ENCODE measurements around the gene GSDMA. TPM values are rescaled to one million over a fixed set of nuclear protein-coding genes. Genes with fewer than 3 reads are reported as not detected.

GSDMA gene
- total RNA-seq, 4 donors from 2014 or later = 0.18 to 0.35 (median 0.26) TPM; not detected in 1

- no peaks in the 10 kb centered on the region for H3K9me3 ChIP-seq
- no peak within 1 kb of the TSS for H3K4me3 ChIP-seq
- no peak for TF ChIP-seq CTCF (IDR thresholded peaks at IDR 0.05)
- peak within 1 kb of the TSS; percentile 82 to 86 for H3K27ac ChIP-seq
- peak; percentile 71 to 76 for DNase-seq
- no peaks in the 10 kb centered on the region for H3K36me3 ChIP-seq
- no peaks in the 10 kb centered on the region for H3K27me3 ChIP-seq
- intact Hi-C loops (cut with DNase I; ENCODE audit: low total_unique reads) = loop anchor here (10.0 kb wide), 2 partner anchors 60 to 150 kb away; no protein-coding TSS in a partner anchor
- peaks cover 5 to 34% of the 10 kb centered on the region in 2 donors for H3K4me1 ChIP-seq
These were observed 52.5 kb downstream of the GSDMA start, which contains the start of gene CSF3 for GRCh38 chr17:40015005-40015997. TSS of gene CSF3 (plus strand) at chr17:40015440. CDS start at chr17:40015475, 35 bp downstream.

- peak overlapping the region; percentile 82 to 86 for H3K27ac ChIP-seq
- no peak for DNase-seq
These were observed 53.5 kb downstream of the GSDMA start for GRCh38 chr17:40015998-40016985.

GRCh38 chr17:40017422-40018080 lies 54.7 kb downstream of the GSDMA start:
- DNase-seq = peak in 1 of 2 donors; percentile 70
- H3K4me1 ChIP-seq = peaks cover 5 to 55% of the 10 kb centered on the region in 2 donors
- TF ChIP-seq CTCF (IDR thresholded peaks at IDR 0.05) (no peak), POLR2A (IDR thresholded peaks at IDR 0.05) (no peak)
- H3K4me3 ChIP-seq = no peak overlapping the region
- no peaks in the 10 kb centered on the region for H3K36me3 ChIP-seq
- H3K27ac ChIP-seq = peak overlapping the region; percentile 82 to 86
- no peaks in the 10 kb centered on the region for H3K9me3 ChIP-seq
- H3K27me3 ChIP-seq = no peaks in the 10 kb centered on the region
- intact Hi-C loops (cut with DNase I; ENCODE audit: low total_unique reads) = loop anchor here (10.0 kb wide), 2 partner anchors 57 to 147 kb away; no protein-coding TSS in a partner anchor

More at GRCh38 chr17:40015998-40016985, 53.5 kb downstream of the GSDMA start:
- no peak overlapping the region for H3K4me3 ChIP-seq
- TF ChIP-seq CTCF (IDR thresholded peaks at IDR 0.05) = no peak
- TF ChIP-seq POLR2A (IDR thresholded peaks at IDR 0.05) = no peak
- H3K27me3 ChIP-seq = no peaks in the 10 kb centered on the region
- intact Hi-C loops (cut with DNase I; ENCODE audit: low total_unique reads) = loop anchor here (10.0 kb wide), 2 partner anchors 59 to 149 kb away; no protein-coding TSS in a partner anchor
- no peaks in the 10 kb centered on the region for H3K9me3 ChIP-seq
- no peaks in the 10 kb centered on the region for H3K36me3 ChIP-seq
- H3K4me1 ChIP-seq = peaks cover 5 to 42% of the 10 kb centered on the region in 2 donors

- H3K27ac ChIP-seq = peak overlapping the region; percentile 82 to 86
- TF ChIP-seq POLR2A (IDR thresholded peaks at IDR 0.05) (no peak), CTCF (IDR thresholded peaks at IDR 0.05) (no peak)
- H3K4me3 ChIP-seq = no peak overlapping the region
- intact Hi-C loops (cut with DNase I; ENCODE audit: low total_unique reads) = loop anchor here (10.0 kb wide), 2 partner anchors 56 to 146 kb away; no protein-coding TSS in a partner anchor
- no peaks in the 10 kb centered on the region for H3K27me3 ChIP-seq
- H3K36me3 ChIP-seq = no peaks in the 10 kb centered on the region
- peaks cover 5 to 62% of the 10 kb centered on the region in 2 donors for H3K4me1 ChIP-seq
- no peaks in the 10 kb centered on the region for H3K9me3 ChIP-seq
- peak; percentile 89 to 91 for DNase-seq
These were observed 55.7 kb downstream of the GSDMA start for GRCh38 chr17:40018211-40019121.

Data from uterus (tissue), 4 donors.